OCI-LY3 (cell line): ENCODE data around the gene SLC10A4.

ENCODE experiments used
- CTCF ChIP-seq: fragments of 200-600, 300-600 bp; sonication (generic); IDR thresholded peaks from 2 replicates; pipeline ENCODE4 v1.5.1; 2014; ENCODE audit warnings: antibody characterized with exemption, low read length, low read depth
- EZH2phosphoT487 ChIP-seq: fragments of 200-600 bp; shearing (Covaris generic); IDR thresholded peaks from 2 replicates; pipeline ENCODE4 v1.6.1; 2018; ENCODE audit warnings: antibody characterized with exemption, mixed run types, low read depth

GRCh38 chr4:48439988-48440387, 43.2 kb upstream of the SLC10A4 start:
- TF ChIP-seq CTCF (no peak), EZH2phosphoT487 (no peak)
